GM12878 (cell line): Measurements from ENCODE around the gene NRG3. TPM values are rescaled to one million over a fixed set of nuclear protein-coding genes. Genes with fewer than 3 reads are reported as not detected.

Source experiments
- ATAC-seq: fragments of 200-7000 bp; cut with Tn5 transposase; 3 replicates; pipeline ENCODE4 v1.9.1; 2020; ENCODE audit warnings: mild to moderate bottlenecking, moderate library complexity
- BruUV-seq: library from RNA; stranded (reverse); fragments of 400-500 nt; replicated peaks from 2 replicates; lab custom pipeline; 2021; lab: Mats Ljungman, UMichigan
- CTCF ChIA-PET: fragments of 300-600 bp; sonication (Branson Sonifier 250); formaldehyde crosslinking; extraction: SDS; loops from one replicate; lab custom pipeline; 2021; ENCODE audit warnings: inconsistent platforms; lab: Yijun Ruan, JAX
- POLR2A ChIA-PET: fragments of 350-600 bp; formaldehyde crosslinking; extraction: SDS; loops from one replicate; lab custom pipeline; 2021; ENCODE audit warnings: inconsistent platforms; lab: Charles Lee
- RAD21 ChIA-PET: fragments of 300-600 bp; sonication (Branson Sonifier 250); formaldehyde crosslinking; loops from one replicate; lab custom pipeline; 2023; ENCODE audit warnings: antibody characterized with exemption; ENCODE audit not compliant: unreplicated experiment; lab: Charles Lee
- SMC1A ChIA-PET: fragments of 300-600 bp; sonication (Branson Sonifier 250); formaldehyde crosslinking; loops from one replicate; lab custom pipeline; 2023; ENCODE audit not compliant: unreplicated experiment, uncharacterized antibody; lab: Charles Lee
- DNase-seq: peaks from one replicate; pipeline ENCODE4 v3.0.0-alpha.2; 2011; ENCODE audit warnings: low read depth, low spot score
- FAIRE-seq: peaks from 3 replicates; lab custom pipeline; 2011; peaks lifted over from hg19 to GRCh38; lab: Jason Lieb, UNC
- H2AFZ ChIP-seq: 2 replicates; pipeline ENCODE4 v1.6.0; 2011; ENCODE audit warnings: low read depth, low read length, control low read depth; ENCODE audit not compliant: control insufficient read depth
- H3K27ac ChIP-seq: 2 replicates; pipeline ENCODE4 v1.5.1; 2011; ENCODE audit warnings: control low read depth; ENCODE audit not compliant: control insufficient read depth, insufficient read depth
- H3K27me3 ChIP-seq, 2 experiments: replicated peaks in 1 of 2; 2 replicates each; pipeline versions ENCODE4 v1.6.0 to v1.6.1; 2011; ENCODE audit warnings: low read length in 1 of 2; ENCODE audit not compliant: control insufficient read depth in 2 of 2, insufficient read depth in 2 of 2
- H3K36me3 ChIP-seq, 2 experiments: 2 replicates each; pipeline ENCODE4 v1.5.1; 2011; ENCODE audit warnings: low read length in 1 of 2; ENCODE audit not compliant: control insufficient read depth in 2 of 2, insufficient read depth in 2 of 2
- H3K4me1 ChIP-seq: 2 replicates; pipeline ENCODE4 v1.6.1; 2011; ENCODE audit warnings: mild to moderate bottlenecking, low read length, moderate library complexity, mixed read lengths; ENCODE audit not compliant: control insufficient read depth, insufficient read depth
- H3K4me2 ChIP-seq: 2 replicates; pipeline ENCODE4 v1.6.0; 2011; ENCODE audit warnings: control low read depth; ENCODE audit not compliant: control insufficient read depth, insufficient read depth
- H3K4me3 ChIP-seq: fragments of 200-600 bp; sonication (generic); 2 replicates; pipeline ENCODE4 v1.5.1; 2016
- H3K79me2 ChIP-seq: 2 replicates; pipeline ENCODE4 v1.6.0; 2011; ENCODE audit warnings: low read length; ENCODE audit not compliant: control insufficient read depth, insufficient read depth
- H3K9ac ChIP-seq: 2 replicates; pipeline ENCODE4 v1.8.0; 2011; ENCODE audit warnings: low read length, control low read depth, mixed read lengths; ENCODE audit not compliant: control insufficient read depth, insufficient read depth
- H3K9me3 ChIP-seq: replicated peaks from 3 replicates; pipeline ENCODE4 v1.5.1; 2011; ENCODE audit warnings: mild to moderate bottlenecking, low read length; ENCODE audit not compliant: control insufficient read depth, insufficient read depth
- H4K20me1 ChIP-seq: 2 replicates; pipeline ENCODE4 v1.6.0; 2011; ENCODE audit not compliant: control insufficient read depth, insufficient read depth
- ATF7 ChIP-seq: fragments of 450-650 bp; IDR thresholded peaks from 2 replicates; pipeline ENCODE4 v1.6.1; 2016; ENCODE audit warnings: low read depth, mild to moderate bottlenecking
- CBFB ChIP-seq: IDR thresholded peaks from 2 replicates; pipeline ENCODE4 v1.6.1; 2016; ENCODE audit warnings: antibody characterized with exemption, low read depth
- CHD2 ChIP-seq: IDR thresholded peaks from 2 replicates; pipeline ENCODE4 v1.6.1; 2011; ENCODE audit warnings: low read depth, low read length, improper control_type of control experiment, borderline replicate concordance
- CHD4 ChIP-seq: fragments of 200-600 bp; sonication (generic); IDR thresholded peaks from 2 replicates; pipeline ENCODE4 v1.6.1; 2016; ENCODE audit warnings: mild to moderate bottlenecking
- EED ChIP-seq: sonication (generic); IDR thresholded peaks from 2 replicates; pipeline ENCODE4 v1.6.1; 2016; ENCODE audit warnings: antibody characterized with exemption, low read depth
- EGR1 ChIP-seq, 2 experiments: IDR thresholded peaks; 1 replicate in 1 of 2; 2 replicates in 1 of 2; pipeline ENCODE4 v1.6.1; 2011 to 2012; ENCODE audit warnings: low read depth in 2 of 2, low read length in 2 of 2, borderline replicate concordance in 1 of 2, mild to moderate bottlenecking in 1 of 2, moderate library complexity in 1 of 2
- GABPA ChIP-seq: IDR thresholded peaks from 2 replicates; pipeline ENCODE4 v1.6.1; 2014; ENCODE audit warnings: antibody characterized with exemption, low read depth, mild to moderate bottlenecking, inconsistent platforms
- HDGF ChIP-seq: fragments of 450-650 bp; IDR thresholded peaks from 2 replicates; pipeline ENCODE4 v1.6.1; 2016; ENCODE audit warnings: antibody characterized with exemption
- JUND ChIP-seq: IDR thresholded peaks from 2 replicates; pipeline ENCODE4 v1.6.1; 2012; ENCODE audit warnings: low read depth, mild to moderate bottlenecking, low read length, improper control_type of control experiment, moderate library complexity
- MYB ChIP-seq: fragments of 150-350 bp; IDR thresholded peaks from 2 replicates; pipeline ENCODE4 v1.6.1; 2014; ENCODE audit warnings: mild to moderate bottlenecking, low read depth, low read length, borderline replicate concordance
- NFYA ChIP-seq: IDR thresholded peaks from 2 replicates; pipeline ENCODE4 v1.6.1; 2011; ENCODE audit warnings: low read depth, mild to moderate bottlenecking, low read length, improper control_type of control experiment, borderline replicate concordance
- NR2F1 ChIP-seq: fragments of 450-650 bp; conservative IDR thresholded peaks from 2 replicates; pipeline ENCODE4 v1.6.1; 2017; ENCODE audit warnings: mild to moderate bottlenecking
- NRF1 ChIP-seq: conservative IDR thresholded peaks from 2 replicates; pipeline ENCODE4 v1.6.1; 2011; ENCODE audit warnings: mild to moderate bottlenecking, low read depth, low read length, improper control_type of control experiment
- RUNX3 ChIP-seq: IDR thresholded peaks from 2 replicates; pipeline ENCODE4 v1.6.1; 2012; ENCODE audit warnings: low read length, inconsistent platforms
- SIN3A ChIP-seq: IDR thresholded peaks from 2 replicates; pipeline ENCODE4 v1.6.1; 2012; ENCODE audit warnings: low read depth, low read length, improper control_type of control experiment
- SPI1 ChIP-seq: IDR thresholded peaks from 2 replicates; pipeline ENCODE4 v1.6.1; 2011; ENCODE audit warnings: low read depth, mild to moderate bottlenecking, low read length, moderate library complexity, borderline replicate concordance; ENCODE audit not compliant: insufficient read depth
- TCF12 ChIP-seq: IDR thresholded peaks from 2 replicates; pipeline ENCODE4 v1.6.1; 2011; ENCODE audit warnings: low read depth, mild to moderate bottlenecking, low read length
- ZNF217 ChIP-seq: fragments of 450-650 bp; IDR thresholded peaks from 2 replicates; pipeline ENCODE4 v1.6.1; 2017; ENCODE audit warnings: antibody characterized with exemption, mild to moderate bottlenecking
- ZNF274 ChIP-seq: IDR thresholded peaks from one replicate; pipeline ENCODE4 v1.8.0; 2011; ENCODE audit not compliant: insufficient read length, insufficient read depth
- ZNF384 ChIP-seq: IDR thresholded peaks from 2 replicates; pipeline ENCODE4 v1.6.1; 2012; ENCODE audit warnings: low read depth, mild to moderate bottlenecking, low read length, improper control_type of control experiment, borderline replicate concordance
- WGBS: methylation state at CpG from one replicate; pipeline ENCODE4 v1.1.6; 2016; ENCODE audit warnings: low lambda C conversion rate; ENCODE audit not compliant: insufficient replicate concordance, insufficient coverage; ENCODE audit errors: missing lambda C conversion rate; 5-methylcytosine and 5-hydroxymethylcytosine counted together
- in situ Hi-C: fragments of 300-500 bp; cut with MboI; formaldehyde crosslinking; loops from 9 replicates; pipeline ENCODE4 v1.14.3; 2018; ENCODE audit warnings: mixed read lengths
- intact Hi-C: fragments of 100-400 bp; cut with micrococcal nuclease; formaldehyde crosslinking; loops from one replicate; pipeline ENCODE4 v1.14.2; 2022; ENCODE audit not compliant: unreplicated experiment
- polyA plus RNA-seq, 11 experiments: library from polyadenylated mRNA; depleted of rRNA in 4 of 11; unstranded in 6 of 11; stranded (reverse) in 5 of 11; fragments of >200 nt; fragmentation: Nextera tagmentation in 4 of 11; fragmentation: Illumina TruSeq in 1 of 11; extraction: Ambion mirVana in 4 of 11; extraction: Trizol in 1 of 11; gene quantifications; 1 replicate in 1 of 11; 2 replicates in 10 of 11; pipeline versions ENCODE4 v1.2.1 to v1.2.3, GENCODE V29; 2011 to 2016; ENCODE audit warnings: inconsistent platforms in 2 of 11, missing spikeins in 2 of 11, low read depth in 1 of 11
- total RNA-seq, 4 experiments: library from RNA; depleted of rRNA in 3 of 4; stranded (reverse); fragments of >200 nt in 3 of 4; fragmentation: Illumina TruSeq in 1 of 4; extraction: Trizol in 1 of 4; gene quantifications; 2 replicates each; pipeline versions ENCODE4 v1.2.1 to v1.2.3, GENCODE V29; 2013 to 2021
- TF ChIP-seq, protein P1 (sequence below): IDR thresholded peaks from 2 replicates; pipeline ENCODE4 v1.6.1; 2011; ENCODE audit warnings: mild to moderate bottlenecking, low read depth, low read length, moderate library complexity; ENCODE audit not compliant: insufficient replicate concordance
- TF ChIP-seq, protein P2 (sequence below): fragments of 450-650 bp; IDR thresholded peaks from 2 replicates; pipeline ENCODE4 v1.6.1; 2017; ENCODE audit warnings: mild to moderate bottlenecking

Gene NRG3
- total and polyA plus RNA-seq, 10 of the 15 experiments (the other 5 are each of a cell fraction or from before 2014, with no cell fraction given): 0.03 to 0.41 (median 0.17) TPM; not detected in 3

DNA sequence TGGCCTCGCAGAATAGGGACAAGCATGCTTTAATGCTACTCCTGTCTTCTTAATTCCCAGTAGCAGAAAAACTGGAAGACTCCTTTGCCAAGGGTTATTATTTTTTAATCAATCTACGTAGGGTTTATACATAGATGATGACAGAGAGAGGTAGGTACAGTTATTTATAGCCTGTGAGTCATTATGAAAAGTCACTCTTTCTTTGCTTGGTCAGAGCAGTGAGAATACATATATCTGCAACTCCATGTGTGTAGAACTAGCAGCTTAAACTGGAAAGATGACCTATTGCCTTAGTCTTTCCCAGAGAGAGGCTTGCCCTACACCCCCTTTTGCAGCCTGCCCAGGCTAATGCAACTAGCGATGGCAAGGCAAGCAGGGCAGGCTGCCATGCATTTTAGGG is 1050.6 kb downstream of the NRG3 start:
- DNase-seq: no peak
- ChIA-PET RAD21 (interaction anchor here (0.8 to 4.6 kb wide), 7 partner anchors 10 to 129 kb away, joined by 3 to 40 read pairs (median 4); no protein-coding TSS in a partner anchor), CTCF (interaction anchor here (1.2 to 4.6 kb wide), 7 partner anchors 8 to 129 kb away, joined by 3 to 22 read pairs (median 5); no protein-coding TSS in a partner anchor), POLR2A (interaction anchor here (1.1 to 3.1 kb wide), 3 partner anchors 11 to 16 kb away, joined by 3 to 15 read pairs (median 3); no protein-coding TSS in a partner anchor), SMC1A (interaction anchor here (0.6 to 4.6 kb wide), 10 partner anchors 11 to 130 kb away, joined by 3 to 46 read pairs (median 4); no protein-coding TSS in a partner anchor)
- H3K9me3 ChIP-seq: no peaks in the 10 kb centered on the region
- no TSS peak for BruUV-seq
- no peak for FAIRE-seq
- no peaks in the 10 kb centered on the region for H3K27me3 ChIP-seq
- peak; percentile 87 for ATAC-seq
- in situ Hi-C loops (no loop called here), intact Hi-C loops (loop anchor here (1.0 to 10.0 kb wide), 2 partner anchors 10 to 1249 kb away; partner anchors contain the start of gene GPR15LG)
- H3K4me3 ChIP-seq: no peak overlapping the region
- peak overlapping the region; percentile 49; the same call in 1 of the 2 replicates for H3K27ac ChIP-seq
- H2AFZ ChIP-seq: no peak overlapping the region
- H3K4me1 ChIP-seq: peaks cover 16% of the 10 kb centered on the region
- no peaks in the 10 kb centered on the region for H4K20me1 ChIP-seq
- H3K4me2 ChIP-seq: peak overlapping the region; percentile 43; the same call in 1 of the 2 replicates
- no peaks in the 10 kb centered on the region for H3K79me2 ChIP-seq
- H3K9ac ChIP-seq: no peak overlapping the region
- WGBS: 18% methylated on average over 3 of the region's 3 CpGs
- H3K36me3 ChIP-seq: no peaks in the 10 kb centered on the region
- TF ChIP-seq, protein P1, sequence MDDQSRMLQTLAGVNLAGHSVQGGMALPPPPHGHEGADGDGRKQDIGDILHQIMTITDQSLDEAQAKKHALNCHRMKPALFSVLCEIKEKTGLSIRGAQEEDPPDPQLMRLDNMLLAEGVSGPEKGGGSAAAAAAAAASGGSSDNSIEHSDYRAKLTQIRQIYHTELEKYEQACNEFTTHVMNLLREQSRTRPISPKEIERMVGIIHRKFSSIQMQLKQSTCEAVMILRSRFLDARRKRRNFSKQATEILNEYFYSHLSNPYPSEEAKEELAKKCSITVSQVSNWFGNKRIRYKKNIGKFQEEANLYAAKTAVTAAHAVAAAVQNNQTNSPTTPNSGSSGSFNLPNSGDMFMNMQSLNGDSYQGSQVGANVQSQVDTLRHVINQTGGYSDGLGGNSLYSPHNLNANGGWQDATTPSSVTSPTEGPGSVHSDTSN: no peak
- TF ChIP-seq ZNF274 (no peak), CBFB (no peak), ZNF384 (no peak), MYB (no peak), HDGF (no peak), SPI1 (no peak), SIN3A (no peak), CHD2 (no peak), RUNX3 (peak; percentile 50; the same call in 1 of the 2 replicates), CHD4 (no peak), ATF7 (peak; percentile 70), JUND (0 out of 2 replicates have a peak, but pooled peaks have one; percentile 31), GABPA (no peak), NFYA (no peak), NRF1 (no peak), TCF12 (no peak), ZNF217 (no peak), NR2F1 (no peak), EGR1 (IDR thresholded peaks at IDR 0.05; ENCODE audit: borderline replicate concordance in 1 of 2, low read depth in 2 of 2, low read length in 2 of 2) (no peak), EED (peak; percentile 71)
- TF ChIP-seq, protein P2, sequence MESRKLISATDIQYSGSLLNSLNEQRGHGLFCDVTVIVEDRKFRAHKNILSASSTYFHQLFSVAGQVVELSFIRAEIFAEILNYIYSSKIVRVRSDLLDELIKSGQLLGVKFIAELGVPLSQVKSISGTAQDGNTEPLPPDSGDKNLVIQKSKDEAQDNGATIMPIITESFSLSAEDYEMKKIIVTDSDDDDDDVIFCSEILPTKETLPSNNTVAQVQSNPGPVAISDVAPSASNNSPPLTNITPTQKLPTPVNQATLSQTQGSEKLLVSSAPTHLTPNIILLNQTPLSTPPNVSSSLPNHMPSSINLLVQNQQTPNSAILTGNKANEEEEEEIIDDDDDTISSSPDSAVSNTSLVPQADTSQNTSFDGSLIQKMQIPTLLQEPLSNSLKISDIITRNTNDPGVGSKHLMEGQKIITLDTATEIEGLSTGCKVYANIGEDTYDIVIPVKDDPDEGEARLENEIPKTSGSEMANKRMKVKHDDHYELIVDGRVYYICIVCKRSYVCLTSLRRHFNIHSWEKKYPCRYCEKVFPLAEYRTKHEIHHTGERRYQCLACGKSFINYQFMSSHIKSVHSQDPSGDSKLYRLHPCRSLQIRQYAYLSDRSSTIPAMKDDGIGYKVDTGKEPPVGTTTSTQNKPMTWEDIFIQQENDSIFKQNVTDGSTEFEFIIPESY: no peak
